CD4-positive, alpha-beta memory T cell (primary cell): ENCODE measurements around the gene PDSS2. TPM values are rescaled to one million over a fixed set of nuclear protein-coding genes. Genes with fewer than 3 reads are reported as not detected.
"Not testable (repeated sequence)": the region's sequence is repeated elsewhere in the genome, so short reads cannot be mapped to it uniquely, and the experiment has no call there.

Experiments used
- CTCF ChIA-PET: fragments of 350-600 bp; sonication (Branson Sonifier 250); formaldehyde crosslinking; loops from one replicate; lab custom pipeline; 2021; ENCODE audit warnings: inconsistent platforms; ENCODE audit not compliant: partially characterized antibody; lab: Charles Lee
- POLR2A ChIA-PET: fragments of 350-600 bp; sonication (Branson Sonifier 250); formaldehyde crosslinking; loops from one replicate; lab custom pipeline; 2021; ENCODE audit not compliant: partially characterized antibody; lab: Charles Lee
- DNase-seq, 5 donors: peaks; one replicate each; pipeline versions ENCODE4 v3.0.0 to v3.0.0-alpha.2; 2020 to 2022; ENCODE audit warnings: mixed read lengths in 1 of 5
- H3K27ac ChIP-seq: one replicate; pipeline ENCODE4 v1.7.0; 2013; ENCODE audit warnings: low read depth, low read length
- H3K27me3 ChIP-seq: 2 replicates; pipeline ENCODE4 v1.7.0; 2013; ENCODE audit warnings: mild to moderate bottlenecking, low read length, moderate library complexity; ENCODE audit not compliant: insufficient read depth
- H3K36me3 ChIP-seq: 2 replicates; pipeline ENCODE4 v1.7.0; 2013; ENCODE audit warnings: mild to moderate bottlenecking, low read length, moderate library complexity; ENCODE audit not compliant: insufficient read depth
- H3K4me1 ChIP-seq: 2 replicates; pipeline ENCODE4 v1.7.0; 2013; ENCODE audit warnings: mild to moderate bottlenecking, low read length, moderate library complexity; ENCODE audit not compliant: insufficient read depth
- H3K4me3 ChIP-seq, 2 donors: one replicate each; pipeline ENCODE4 v1.7.0; 2013; ENCODE audit warnings: low read length in 2 of 2, mild to moderate bottlenecking in 1 of 2
- H3K9me3 ChIP-seq, 2 donors: one replicate each; pipeline ENCODE4 v1.7.0; 2013; ENCODE audit warnings: low read length in 2 of 2, control low read depth in 1 of 2; ENCODE audit not compliant: control insufficient read depth in 1 of 2
- H3K27ac Mint-ChIP-seq, 7 donors: one replicate each; pipeline ENCODE4 v1.8.0; 2020 to 2021; ENCODE audit warnings: mixed read lengths in 7 of 7, mild to moderate bottlenecking in 6 of 7, inconsistent platforms in 3 of 7, moderate library complexity in 3 of 7
- H3K27me3 Mint-ChIP-seq, 2 donors: one replicate each; pipeline ENCODE4 v1.8.0; 2020 to 2021; ENCODE audit warnings: mixed read lengths in 2 of 2
- H3K36me3 Mint-ChIP-seq, 2 donors: one replicate each; pipeline ENCODE4 v1.8.0; 2020 to 2021; ENCODE audit warnings: mixed read lengths in 2 of 2, inconsistent platforms in 1 of 2, mild to moderate bottlenecking in 1 of 2
- H3K4me1 Mint-ChIP-seq, 4 donors: one replicate each; pipeline ENCODE4 v1.8.0; 2020 to 2021; ENCODE audit warnings: mixed read lengths in 4 of 4, mild to moderate bottlenecking in 1 of 4
- H3K4me3 Mint-ChIP-seq, 8 donors: one replicate each; pipeline ENCODE4 v1.8.0; 2020 to 2021; ENCODE audit warnings: mixed read lengths in 8 of 8, mild to moderate bottlenecking in 7 of 8, moderate library complexity in 6 of 8, inconsistent platforms in 3 of 8
- H3K9me3 Mint-ChIP-seq, 8 donors: one replicate each; pipeline ENCODE4 v1.8.0; 2020 to 2021; ENCODE audit warnings: mixed read lengths in 8 of 8, mild to moderate bottlenecking in 5 of 8, inconsistent platforms in 3 of 8, moderate library complexity in 1 of 8
- intact Hi-C: fragments of 100-400 bp; cut with micrococcal nuclease; formaldehyde crosslinking; loops from one replicate; pipeline ENCODE4 v1.15.1; 2023
- polyA plus RNA-seq, 2 donors: library from polyadenylated mRNA; unstranded; fragments of 300-500 nt; fragmentation: Illumina TruSeq; gene quantifications; one replicate each; pipeline ENCODE4 v1.2.3, GENCODE V29; 2021
- total RNA-seq, 2 experiments: library from RNA; stranded (reverse); gene quantifications; one replicate each; pipeline ENCODE4 v1.2.3, GENCODE V29; 2021

The PDSS2 gene
- total and polyA plus RNA-seq, 4 experiments from 2014 or later = 10.0 to 14.3 (median 12.2) TPM

DNA sequence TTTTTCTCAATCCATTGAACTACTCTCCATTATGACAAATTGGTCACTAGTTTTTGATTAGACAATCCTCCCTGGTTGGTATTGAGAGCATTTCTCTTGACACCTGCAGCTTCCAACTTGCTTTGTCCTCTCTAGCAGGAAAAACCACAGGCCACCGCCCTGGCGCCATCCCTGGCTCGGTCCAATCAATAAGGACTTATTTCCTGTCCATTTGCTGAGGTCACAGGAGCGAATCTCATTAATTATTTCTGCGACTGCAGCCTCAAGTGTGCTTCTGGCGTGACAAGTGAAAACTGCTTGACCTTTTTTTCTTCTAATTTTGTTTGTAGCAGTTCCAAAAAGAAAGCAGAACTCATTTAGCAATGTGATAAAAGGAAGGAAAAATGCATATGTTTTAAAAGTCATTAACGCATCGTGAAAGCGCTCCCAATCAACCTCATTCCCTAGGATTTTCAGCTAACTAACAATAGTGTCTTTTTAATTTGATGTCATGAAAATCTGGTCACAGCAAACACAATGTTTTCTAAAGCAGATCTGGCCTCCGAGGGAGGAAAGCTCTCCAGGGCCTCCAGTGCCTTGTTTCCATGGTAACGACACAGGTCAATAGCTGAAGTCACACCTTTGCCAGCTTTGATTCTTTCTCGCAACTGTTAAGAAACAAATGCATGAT is 305.1 kb downstream of the PDSS2 start:
- CTCF ChIA-PET = no interaction called here
- POLR2A ChIA-PET = no interaction called here
- H3K4me3 ChIP-seq = no peak overlapping the region
- Mint-ChIP-seq H3K27me3 (no peaks in the 10 kb centered on the region), H3K36me3 (no peaks in the 10 kb centered on the region), H3K9me3 (no peaks in the 10 kb centered on the region), H3K4me1 (no peaks in the 10 kb centered on the region), H3K4me3 (no peak overlapping the region), H3K27ac (no peak overlapping the region)
- no peak overlapping the region for H3K27ac ChIP-seq
- H3K36me3 ChIP-seq = no peaks in the 10 kb centered on the region
- no peaks in the 10 kb centered on the region for H3K9me3 ChIP-seq
- no peaks in the 10 kb centered on the region for H3K27me3 ChIP-seq
- no peak for DNase-seq
- intact Hi-C loops = no loop called here
- no peaks in the 10 kb centered on the region for H3K4me1 ChIP-seq

GRCh38 chr6:107152638-107153430 is 306.5 kb downstream of the PDSS2 start:
- H3K4me1 ChIP-seq = no peaks in the 10 kb centered on the region
- ChIA-PET CTCF (no interaction called here), POLR2A (no interaction called here)
- no peaks in the 10 kb centered on the region for H3K36me3 ChIP-seq
- H3K9me3 ChIP-seq = no peaks in the 10 kb centered on the region
- H3K27ac Mint-ChIP-seq = no peak overlapping the region
- no peak for DNase-seq
- no peaks in the 10 kb centered on the region for H3K27me3 Mint-ChIP-seq
- no peak overlapping the region for H3K27ac ChIP-seq
- no peak overlapping the region for H3K4me3 Mint-ChIP-seq
- H3K4me1 Mint-ChIP-seq = no peaks in the 10 kb centered on the region
- H3K4me3 ChIP-seq = no peak overlapping the region
- intact Hi-C loops = no loop called here
- no peaks in the 10 kb centered on the region for H3K9me3 Mint-ChIP-seq
- no peaks in the 10 kb centered on the region for H3K36me3 Mint-ChIP-seq
- H3K27me3 ChIP-seq = no peaks in the 10 kb centered on the region

DNA sequence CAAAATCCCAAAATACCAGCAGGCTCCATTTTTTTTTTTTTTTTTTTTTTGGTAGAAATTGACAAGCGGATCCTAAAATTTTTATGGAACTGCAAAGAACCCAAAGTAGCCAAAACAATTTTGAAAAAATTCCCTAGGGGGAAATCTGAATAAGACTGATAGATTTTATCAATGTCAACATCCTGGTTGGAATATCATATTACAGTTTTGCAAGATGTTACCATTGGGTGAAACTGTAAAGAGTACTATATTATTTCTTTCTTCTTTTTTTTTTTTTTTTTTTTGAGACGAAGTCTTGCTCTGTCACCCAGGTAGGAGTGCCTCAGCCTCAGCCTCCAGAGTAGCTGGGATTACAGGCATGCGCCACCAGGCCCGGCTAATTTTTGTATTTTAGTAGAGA is 314.7 kb downstream of the PDSS2 start:
- no peaks in the 10 kb centered on the region for H3K9me3 ChIP-seq
- ChIA-PET CTCF (no interaction called here), POLR2A (no interaction called here)
- H3K27ac ChIP-seq = no peak overlapping the region
- DNase-seq = no peak
- Mint-ChIP-seq H3K9me3 (no peaks in the 10 kb centered on the region), H3K27ac (no peak overlapping the region), H3K4me3 (no peak overlapping the region), H3K4me1 (no peaks in the 10 kb centered on the region), H3K27me3 (no peaks in the 10 kb centered on the region), H3K36me3 (no peaks in the 10 kb centered on the region)
- no peaks in the 10 kb centered on the region for H3K36me3 ChIP-seq
- H3K4me1 ChIP-seq = no peaks in the 10 kb centered on the region
- intact Hi-C loops = no loop called here
- no peaks in the 10 kb centered on the region for H3K27me3 ChIP-seq
- no peak overlapping the region for H3K4me3 ChIP-seq

- Histone ChIP-seq H3K27ac (no peak overlapping the region), H3K36me3 (no peaks in the 10 kb centered on the region), H3K27me3 (no peaks in the 10 kb centered on the region), H3K4me3 (no peak overlapping the region), H3K4me1 (no peaks in the 10 kb centered on the region), H3K9me3 (no peaks in the 10 kb centered on the region)
- H3K27me3 Mint-ChIP-seq = no peaks in the 10 kb centered on the region
- CTCF ChIA-PET = no interaction called here
- POLR2A ChIA-PET = no interaction called here
- intact Hi-C loops = no loop called here
- no peak for DNase-seq
- H3K4me1 Mint-ChIP-seq = no peaks in the 10 kb centered on the region
- no peak overlapping the region for H3K27ac Mint-ChIP-seq
- no peaks in the 10 kb centered on the region for H3K36me3 Mint-ChIP-seq
- no peaks in the 10 kb centered on the region for H3K9me3 Mint-ChIP-seq
- H3K4me3 Mint-ChIP-seq = no peak overlapping the region
Observed at GRCh38 chr6:107144014-107144413, 315.4 kb downstream of the PDSS2 start.

GRCh38 chr6:107140581-107140980 is 318.8 kb downstream of the PDSS2 start:
- no peaks in the 10 kb centered on the region for H3K4me1 Mint-ChIP-seq
- no peaks in the 10 kb centered on the region for H3K36me3 Mint-ChIP-seq
- no peaks in the 10 kb centered on the region for H3K4me1 ChIP-seq
- H3K4me3 Mint-ChIP-seq = no peak overlapping the region
- ChIA-PET CTCF (interaction anchor here (1.6 kb wide), 1 partner anchor 8 kb away, joined by 3 read pairs; no protein-coding TSS in a partner anchor), POLR2A (no interaction called here)
- DNase-seq = no peak
- no peak overlapping the region for H3K4me3 ChIP-seq
- H3K9me3 Mint-ChIP-seq = no peaks in the 10 kb centered on the region
- H3K9me3 ChIP-seq = no peaks in the 10 kb centered on the region
- no peak overlapping the region for H3K27ac Mint-ChIP-seq
- no peaks in the 10 kb centered on the region for H3K27me3 ChIP-seq
- H3K27ac ChIP-seq = no peak overlapping the region
- no peaks in the 10 kb centered on the region for H3K27me3 Mint-ChIP-seq
- intact Hi-C loops = no loop called here
- H3K36me3 ChIP-seq = no peaks in the 10 kb centered on the region

GRCh38 chr6:107136324-107136723 is 323.0 kb downstream of the PDSS2 start:
- H3K36me3 Mint-ChIP-seq, H3K9me3 Mint-ChIP-seq, intact Hi-C loops, H3K4me3 ChIP-seq, H3K27ac Mint-ChIP-seq, H3K36me3 ChIP-seq, H3K4me1 ChIP-seq, H3K27me3 ChIP-seq, H3K4me1 Mint-ChIP-seq, H3K27ac ChIP-seq, H3K27me3 Mint-ChIP-seq, H3K9me3 ChIP-seq, DNase-seq, H3K4me3 Mint-ChIP-seq, POLR2A ChIA-PET: not testable (repeated sequence)
- CTCF ChIA-PET = interaction anchor here (1.0 kb wide), 1 partner anchor 23 kb away, joined by 4 read pairs; no protein-coding TSS in a partner anchor

- H3K27ac Mint-ChIP-seq = not testable (repeated sequence)
Observed at GRCh38 chr6:107135048-107135680, 324.2 kb downstream of the PDSS2 start.

More at GRCh38 chr6:107135048-107135680, 324.2 kb downstream of the PDSS2 start:
- H3K27me3 Mint-ChIP-seq, H3K36me3 ChIP-seq, intact Hi-C loops, H3K27ac ChIP-seq, H3K4me1 Mint-ChIP-seq, H3K4me1 ChIP-seq, H3K9me3 ChIP-seq, H3K27me3 ChIP-seq, H3K9me3 Mint-ChIP-seq, POLR2A ChIA-PET, DNase-seq, H3K4me3 Mint-ChIP-seq, H3K4me3 ChIP-seq, H3K36me3 Mint-ChIP-seq, CTCF ChIA-PET: not testable (repeated sequence)
